CD4-positive, alpha-beta T cell treated with Interleukin-4 for 1 hour (primary cell): ENCODE measurements around the gene LPAR3.

Source experiments
- DNase-seq, 2 donors: peaks; one replicate each; pipeline ENCODE4 v3.0.0-alpha.2; 2020 to 2022

Gene LPAR3

GRCh38 chr1:84773195-84773594, 119.8 kb downstream of the LPAR3 start:
- no peak for DNase-seq

- peak; percentile 72 to 76 for DNase-seq
Measured at GRCh38 chr1:84772428-84772943, 120.5 kb downstream of the LPAR3 start.

GRCh38 chr1:84771895-84772294, 121.1 kb downstream of the LPAR3 start:
- DNase-seq = no peak

- no peak for DNase-seq
Measured at GRCh38 chr1:84770481-84770880, 122.5 kb downstream of the LPAR3 start.

GRCh38 chr1:84769636-84770035, 123.4 kb downstream of the LPAR3 start:
- no peak for DNase-seq

- DNase-seq = no peak
Measured at GRCh38 chr1:84768634-84769033, 124.4 kb downstream of the LPAR3 start.

- no peak for DNase-seq
Measured at GRCh38 chr1:84763912-84764680, 128.9 kb downstream of the LPAR3 start.

GRCh38 chr1:84762664-84763063, 130.3 kb downstream of the LPAR3 start:
- no peak for DNase-seq
